Right cardiac atrium (tissue), 5 donors: Measurements from ENCODE around the gene NKAIN2. TPM values are rescaled to one million over a fixed set of nuclear protein-coding genes. Genes with fewer than 3 reads are reported as not detected.

Source experiments
- ATAC-seq, 2 donors: fragments of 200-7000 bp; cut with Tn5 transposase; one replicate each; pipeline versions ENCODE4 v1.8.0 to v1.9.1; 2020; ENCODE audit warnings: moderate library complexity in 2 of 2, mild to moderate bottlenecking in 1 of 2
- DNase-seq, 3 donors: peaks; one replicate each; pipeline ENCODE4 v3.0.0-alpha.2; 2020
- H3K27ac ChIP-seq: one replicate; pipeline ENCODE4 v1.5.1; 2013; ENCODE audit warnings: mild to moderate bottlenecking, low read length, control low read depth, moderate library complexity
- H3K27me3 ChIP-seq: one replicate; pipeline ENCODE4 v1.6.1; 2013; ENCODE audit not compliant: control insufficient read depth, insufficient read depth
- H3K4me1 ChIP-seq: one replicate; pipeline ENCODE4 v1.6.1; 2013; ENCODE audit warnings: low read length; ENCODE audit not compliant: control insufficient read depth, insufficient read depth
- H3K4me3 ChIP-seq: one replicate; pipeline ENCODE4 v1.5.1; 2013; ENCODE audit warnings: low read length, control low read depth
- H3K9me3 ChIP-seq: one replicate; pipeline ENCODE4 v1.6.1; 2013; ENCODE audit warnings: low read length; ENCODE audit not compliant: control insufficient read depth
- WGBS: extraction: QIAGEN DNeasy Blood & Tissue Kit; methylation state at CpG from one replicate; pipeline ENCODE4 v1.1.7; 2013; 5-methylcytosine and 5-hydroxymethylcytosine counted together
- intact Hi-C, 4 donors: fragments of 100-400 bp; cut with DNase I; formaldehyde crosslinking; loops; one replicate each; pipeline versions ENCODE4 v1.11.0 to v1.14.0; 2022 to 2023
- polyA plus RNA-seq: library from polyadenylated mRNA; stranded (reverse); fragments of 200-250 nt; gene quantifications from one replicate; pipeline ENCODE4 v1.2.3, GENCODE V29; 2013
- total RNA-seq, 4 donors: library from RNA; stranded (reverse); fragmentation: NEBNext Ultra II Directional; extraction: Animal tissue kit (Norgen Biotek cat#: 25700); gene quantifications; one replicate each; pipeline ENCODE4 v1.2.1, GENCODE V29; 2021
- donor health status: healthy with polysubstance abuse.
- donor health status: DM: no; HTN: yes; CAD: no.
- donor health status: DM: no; HTN: no; CAD: no.
- donor health status: DM: no; HTN: yes; CAD: no; lungs with severe emphysema.
- donor health status: DM: yes; HTN: yes; CAD: no.

Gene NKAIN2
- total and polyA plus RNA-seq, 5 donors = 1.3 to 2.7 (median 1.5) TPM

- H3K27ac ChIP-seq = no peak overlapping the region
- no peaks in the 10 kb centered on the region for H3K4me1 ChIP-seq
- intact Hi-C loops = no loop called here
- 73% methylated on average over 5 of the region's 5 CpGs for WGBS
- no peak for ATAC-seq
- no peak for DNase-seq
- no peak overlapping the region for H3K4me3 ChIP-seq
- H3K27me3 ChIP-seq = no peaks in the 10 kb centered on the region
- no peaks in the 10 kb centered on the region for H3K9me3 ChIP-seq
Observed at GRCh38 chr6:124029567-124029966, 225.9 kb downstream of the NKAIN2 start.

- WGBS = 83% methylated on average over 3 of the region's 3 CpGs
- DNase-seq (no peak), ATAC-seq (no peak)
- H3K27ac ChIP-seq = no peak overlapping the region
- H3K9me3 ChIP-seq = no peaks in the 10 kb centered on the region
- H3K27me3 ChIP-seq = no peaks in the 10 kb centered on the region
- no peaks in the 10 kb centered on the region for H3K4me1 ChIP-seq
- no peak overlapping the region for H3K4me3 ChIP-seq
- intact Hi-C loops = no loop called here
Observed at GRCh38 chr6:124033501-124033900, 229.8 kb downstream of the NKAIN2 start.

GRCh38 chr6:124036384-124036783 lies 232.7 kb downstream of the NKAIN2 start:
- Histone ChIP-seq H3K27me3 (no peaks in the 10 kb centered on the region), H3K9me3 (no peaks in the 10 kb centered on the region), H3K4me1 (no peaks in the 10 kb centered on the region), H3K27ac (no peak overlapping the region), H3K4me3 (no peak overlapping the region)
- WGBS = 16% methylated on average over 2 of the region's 2 CpGs
- ATAC-seq (no peak), DNase-seq (no peak)
- intact Hi-C loops = no loop called here

DNA sequence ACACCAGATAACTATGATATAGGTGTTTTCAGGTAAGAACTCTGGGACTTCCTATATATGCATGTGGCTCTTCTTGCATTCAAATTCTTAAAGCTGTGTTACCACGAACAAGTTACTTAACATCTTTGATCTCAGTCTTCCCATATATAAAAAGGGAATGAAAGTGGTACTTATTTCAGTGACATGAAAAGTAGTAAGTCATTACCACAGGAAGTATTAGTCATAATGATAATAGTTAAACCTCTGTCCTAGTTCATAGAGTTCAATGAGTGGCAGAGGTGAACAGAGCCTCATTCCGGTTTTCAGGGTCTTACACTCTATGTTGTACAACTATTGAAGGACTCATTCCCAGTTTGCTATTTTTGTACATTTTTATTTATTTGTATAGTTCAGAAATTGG lies 237.0 kb downstream of the NKAIN2 start:
- Histone ChIP-seq H3K9me3 (no peaks in the 10 kb centered on the region), H3K27me3 (no peaks in the 10 kb centered on the region), H3K27ac (no peak overlapping the region), H3K4me1 (no peaks in the 10 kb centered on the region), H3K4me3 (no peak overlapping the region)
- intact Hi-C loops = no loop called here
- WGBS = 66% methylated on average over 2 of the region's 2 CpGs
- no peak for ATAC-seq
- no peak for DNase-seq

DNA sequence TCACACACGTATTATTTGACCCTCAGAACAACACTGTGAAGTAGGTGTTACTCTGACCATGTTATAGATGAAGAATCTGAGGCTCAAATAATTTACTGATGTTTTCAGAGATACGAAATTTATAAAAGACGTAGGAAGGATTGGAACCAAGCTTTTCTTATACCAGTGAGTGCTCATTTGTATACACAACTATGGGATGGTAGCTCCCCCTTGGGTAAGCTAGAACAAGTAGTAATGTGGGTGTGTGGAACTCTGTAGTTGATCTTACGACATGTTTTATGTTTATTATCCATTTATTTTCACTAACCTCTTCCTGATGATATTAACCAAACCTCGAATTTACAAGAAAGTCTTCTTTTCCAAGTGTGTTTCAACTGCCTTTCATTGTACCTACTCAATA lies 248.5 kb downstream of the NKAIN2 start:
- intact Hi-C loops = no loop called here
- Histone ChIP-seq H3K4me1 (no peaks in the 10 kb centered on the region), H3K9me3 (no peaks in the 10 kb centered on the region), H3K27ac (no peak overlapping the region), H3K27me3 (no peaks in the 10 kb centered on the region), H3K4me3 (no peak overlapping the region)
- ATAC-seq (no peak), DNase-seq (no peak)
- WGBS = 77% methylated on average over 5 of the region's 5 CpGs

GRCh38 chr6:124053315-124053714 lies 249.7 kb downstream of the NKAIN2 start:
- Histone ChIP-seq H3K4me3 (no peak overlapping the region), H3K27ac (no peak overlapping the region), H3K27me3 (no peaks in the 10 kb centered on the region), H3K9me3 (no peaks in the 10 kb centered on the region), H3K4me1 (no peaks in the 10 kb centered on the region)
- intact Hi-C loops = no loop called here
- no peak for ATAC-seq
- WGBS = 83% methylated on average over 2 of the region's 2 CpGs
- no peak for DNase-seq

- Histone ChIP-seq H3K4me1 (no peaks in the 10 kb centered on the region), H3K27me3 (no peaks in the 10 kb centered on the region), H3K4me3 (no peak overlapping the region), H3K9me3 (no peaks in the 10 kb centered on the region), H3K27ac (no peak overlapping the region)
- intact Hi-C loops = no loop called here
- ATAC-seq (no peak), DNase-seq (no peak)
Observed at GRCh38 chr6:124054034-124054433, 250.4 kb downstream of the NKAIN2 start.

DNA sequence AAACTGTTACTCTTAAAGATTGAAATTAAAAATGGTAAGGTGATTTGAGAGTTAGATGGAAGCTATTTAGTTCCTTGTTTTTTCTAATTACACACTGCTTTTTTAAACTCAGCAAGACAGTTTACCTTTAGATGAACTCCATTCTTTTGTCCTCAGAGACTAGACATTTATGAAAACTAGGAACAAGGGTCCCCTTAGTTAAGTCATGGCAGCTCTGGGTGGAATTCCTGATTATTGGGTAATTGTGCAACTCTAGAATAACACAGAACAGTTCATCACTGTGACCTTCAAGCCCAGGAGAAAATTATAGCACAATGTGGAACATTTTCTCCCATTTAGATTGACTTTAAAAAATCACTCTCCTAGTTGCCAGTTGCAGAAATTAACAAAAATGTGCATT lies 251.7 kb downstream of the NKAIN2 start:
- Histone ChIP-seq H3K27me3 (no peaks in the 10 kb centered on the region), H3K4me3 (no peak overlapping the region), H3K4me1 (no peaks in the 10 kb centered on the region), H3K9me3 (no peaks in the 10 kb centered on the region), H3K27ac (no peak overlapping the region)
- ATAC-seq (no peak), DNase-seq (no peak)
- intact Hi-C loops = no loop called here

DNA sequence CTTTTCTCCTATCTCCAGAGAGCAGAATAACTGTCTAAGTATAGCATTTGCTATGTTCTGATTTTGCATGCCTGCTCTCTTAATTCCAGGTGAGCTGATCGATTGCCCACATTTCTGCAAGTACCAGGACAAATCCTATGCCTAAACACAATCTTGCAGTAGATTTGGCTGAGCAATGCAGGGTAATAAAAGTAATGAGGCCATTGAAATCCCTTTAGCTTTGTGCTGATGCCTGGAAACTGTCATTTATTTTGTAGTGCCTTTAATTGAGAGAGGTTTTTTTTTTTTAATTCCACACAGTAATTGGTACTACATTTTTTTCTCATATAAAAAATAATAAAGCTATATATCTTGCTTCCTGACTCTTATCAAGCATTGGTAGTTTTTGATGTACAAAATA lies 252.3 kb downstream of the NKAIN2 start:
- no peak for DNase-seq
- no peak overlapping the region for H3K27ac ChIP-seq
- ATAC-seq = no peak
- intact Hi-C loops = no loop called here
- WGBS = 77% methylated on average over 1 of the region's 1 CpG
- no peaks in the 10 kb centered on the region for H3K27me3 ChIP-seq
- H3K4me1 ChIP-seq = no peaks in the 10 kb centered on the region
- no peak overlapping the region for H3K4me3 ChIP-seq
- no peaks in the 10 kb centered on the region for H3K9me3 ChIP-seq

DNA sequence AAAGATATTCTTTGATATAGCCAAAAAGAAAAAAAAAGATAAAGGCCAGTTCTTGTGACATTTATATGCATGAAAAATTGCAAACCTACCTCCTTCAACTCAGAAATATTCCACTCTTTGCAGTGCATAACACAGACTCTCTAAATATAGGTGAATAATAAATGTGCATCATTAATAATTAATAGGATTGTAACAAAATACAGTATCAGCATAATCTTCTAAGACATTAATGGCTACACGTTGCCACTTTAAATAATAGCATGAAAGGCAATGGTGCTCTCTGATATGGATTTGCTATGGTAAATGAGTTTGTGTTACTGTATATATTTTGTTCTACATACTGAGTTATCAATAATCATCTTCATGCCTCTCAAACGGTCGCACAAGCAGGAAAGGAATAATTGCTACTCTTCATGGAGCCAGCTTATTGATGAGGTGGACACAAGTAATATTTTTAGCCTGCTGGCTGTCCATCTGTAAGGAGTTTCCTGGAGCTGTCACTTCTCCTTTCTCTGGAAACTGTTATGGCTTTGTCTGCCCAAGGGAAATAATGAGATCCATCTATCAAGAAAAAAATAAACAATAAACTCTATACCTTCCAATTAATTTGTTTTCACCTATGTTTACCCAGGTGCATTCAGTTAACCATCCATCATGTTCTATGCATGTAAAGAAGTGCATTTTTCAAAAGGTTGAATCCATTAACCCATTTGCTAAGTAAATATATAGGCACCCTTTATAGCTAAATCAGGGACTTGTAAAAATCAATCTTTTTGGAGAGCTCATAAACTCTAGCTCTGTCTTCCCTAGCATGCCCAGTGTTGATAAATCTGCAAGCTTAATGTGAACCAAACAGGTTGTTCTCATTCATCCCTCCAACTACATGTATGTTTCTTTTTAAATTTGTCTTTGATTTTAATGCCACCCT lies 253.0 kb downstream of the NKAIN2 start:
- ATAC-seq (no peak), DNase-seq (no peak)
- Histone ChIP-seq H3K4me3 (no peak overlapping the region), H3K4me1 (no peaks in the 10 kb centered on the region), H3K9me3 (no peaks in the 10 kb centered on the region), H3K27me3 (no peaks in the 10 kb centered on the region), H3K27ac (no peak overlapping the region)
- 45% methylated on average over 3 of the region's 3 CpGs for WGBS
- intact Hi-C loops = no loop called here

DNA sequence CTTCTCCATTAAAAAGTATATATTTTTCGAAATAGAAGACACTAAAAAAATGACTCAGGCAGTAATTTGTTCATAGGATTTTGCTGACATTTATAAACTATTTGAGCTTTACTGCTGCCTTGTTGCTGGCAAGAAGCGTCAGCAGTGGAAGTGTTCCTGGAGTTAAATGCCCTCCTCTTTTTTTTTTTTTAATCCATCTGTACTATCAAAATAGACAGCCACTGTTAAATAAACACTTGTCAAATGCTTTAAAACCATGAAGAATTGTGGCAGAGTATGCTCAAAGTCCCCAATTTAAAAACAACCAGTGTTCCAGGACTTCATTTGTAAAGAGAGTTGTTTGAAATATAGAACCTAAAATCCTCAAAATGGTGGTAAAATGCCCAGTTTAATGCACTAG lies 253.8 kb downstream of the NKAIN2 start:
- H3K4me1 ChIP-seq = no peaks in the 10 kb centered on the region
- no peaks in the 10 kb centered on the region for H3K27me3 ChIP-seq
- H3K9me3 ChIP-seq = no peaks in the 10 kb centered on the region
- 50% methylated on average over 2 of the region's 2 CpGs for WGBS
- intact Hi-C loops = no loop called here
- DNase-seq (no peak), ATAC-seq (no peak)
- H3K4me3 ChIP-seq = no peak overlapping the region
- H3K27ac ChIP-seq = no peak overlapping the region
